HG03066 (cell line): ENCODE data around the gene SLC18B1.

Source experiments
- ATAC-seq: cut with Tn5 transposase; IDR thresholded peaks from one replicate; pipeline ENCODE4 v1.9.1; 2021; ENCODE audit warnings: low read depth; ENCODE audit not compliant: unreplicated experiment

The SLC18B1 gene

GRCh38 chr6:132797951-132798868 lies at the start of gene SLC18B1:
Gene SLC18B1, minus strand, starts transcription at chr6:132798637. Its CDS starts 181 bp downstream, at chr6:132798456.
- peak; percentile 49 for ATAC-seq

GRCh38 chr6:132843316-132844035 lies 45.0 kb upstream of the SLC18B1 start:
- no peak for ATAC-seq

- ATAC-seq: no peak
Measured at GRCh38 chr6:132841966-132842365, 43.5 kb upstream of the SLC18B1 start.

GRCh38 chr6:132832891-132833290 lies 34.5 kb upstream of the SLC18B1 start:
- ATAC-seq: no peak

- no peak for ATAC-seq
Measured at GRCh38 chr6:132830334-132830751, 31.9 kb upstream of the SLC18B1 start.

- no peak for ATAC-seq
Measured at GRCh38 chr6:132820629-132821381, 22.4 kb upstream of the SLC18B1 start.

- ATAC-seq: no peak
Measured at GRCh38 chr6:132819405-132820161, 21.1 kb upstream of the SLC18B1 start.

- no peak for ATAC-seq
Measured at GRCh38 chr6:132818404-132819359, 20.2 kb upstream of the SLC18B1 start.

GRCh38 chr6:132817554-132818403 lies 19.3 kb upstream of the SLC18B1 start:
- no peak for ATAC-seq

- ATAC-seq: no peak
Measured at GRCh38 chr6:132816660-132817059, 18.2 kb upstream of the SLC18B1 start.

- peak; percentile 9 for ATAC-seq
Measured at GRCh38 chr6:132814716-132815570, 16.5 kb upstream of the SLC18B1 start.

GRCh38 chr6:132813173-132813856 lies 14.9 kb upstream of the SLC18B1 start:
- peak; percentile 32 for ATAC-seq

GRCh38 chr6:132812756-132813172 lies 14.3 kb upstream of the SLC18B1 start:
- no peak for ATAC-seq

- no peak for ATAC-seq
Measured at GRCh38 chr6:132812255-132812732, 13.9 kb upstream of the SLC18B1 start.

GRCh38 chr6:132811276-132811675 lies 12.8 kb upstream of the SLC18B1 start:
- ATAC-seq: no peak

GRCh38 chr6:132805548-132805947 lies 7.1 kb upstream of the SLC18B1 start:
- no peak for ATAC-seq
